H1 (cell line): ENCODE results near the gene CHCHD6. TPM values are rescaled to one million over a fixed set of nuclear protein-coding genes. Genes with fewer than 3 reads are reported as not detected.

Source experiments
- CHD1 ChIP-seq: IDR thresholded peaks from 2 replicates; pipeline ENCODE4 v1.6.1; 2012; ENCODE audit warnings: low read depth, low read length, improper control_type of control experiment
- E2F6 ChIP-seq: IDR thresholded peaks from 2 replicates; pipeline ENCODE4 v1.6.1; 2012; ENCODE audit warnings: inconsistent platforms
- GABPA ChIP-seq: IDR thresholded peaks from 2 replicates; pipeline ENCODE4 v1.6.1; 2011; ENCODE audit warnings: mild to moderate bottlenecking, low read length, moderate library complexity, borderline replicate concordance; ENCODE audit not compliant: insufficient read depth
- HDAC2 ChIP-seq, 2 experiments: fragments of 300-600 bp in 1 of 2; sonication (generic) in 1 of 2; IDR thresholded peaks; 2 replicates each; pipeline ENCODE4 v1.6.1; 2011 to 2012; ENCODE audit warnings: low read depth in 2 of 2, low read length in 2 of 2, mild to moderate bottlenecking in 2 of 2, moderate library complexity in 2 of 2, borderline replicate concordance in 1 of 2, inconsistent platforms in 1 of 2
- JUND ChIP-seq: IDR thresholded peaks from 2 replicates; pipeline ENCODE4 v1.6.1; 2011; ENCODE audit warnings: mild to moderate bottlenecking, improper control_type of control experiment, low read length
- KDM4A ChIP-seq: IDR thresholded peaks from one replicate; pipeline ENCODE4 v1.7.1; 2012; ENCODE audit warnings: low read depth, mild to moderate bottlenecking, moderate library complexity, low read length, inconsistent platforms; ENCODE audit not compliant: severe bottlenecking
- POLR2A ChIP-seq, 2 experiments: IDR thresholded peaks; 1 replicate in 1 of 2; 2 replicates in 1 of 2; pipeline ENCODE4 v1.6.1; 2011; ENCODE audit warnings: low read depth in 2 of 2, low read length in 2 of 2, mild to moderate bottlenecking in 2 of 2; ENCODE audit errors: control extremely low read depth in 1 of 2
- POU5F1 ChIP-seq: IDR thresholded peaks from 2 replicates; pipeline ENCODE4 v1.6.1; 2011; ENCODE audit warnings: low read depth, mild to moderate bottlenecking, low read length, moderate library complexity
- RAD21 ChIP-seq, 2 experiments: IDR thresholded peaks in 1 of 2; conservative IDR thresholded peaks in 1 of 2; 2 replicates each; pipeline ENCODE4 v1.6.1; 2011; ENCODE audit warnings: low read depth in 2 of 2, low read length in 2 of 2, improper control_type of control experiment in 1 of 2, inconsistent platforms in 1 of 2, mild to moderate bottlenecking in 1 of 2, moderate library complexity in 1 of 2
- RBBP5 ChIP-seq: IDR thresholded peaks from 2 replicates; pipeline ENCODE4 v1.7.1; 2012; ENCODE audit warnings: low read depth, mild to moderate bottlenecking, inconsistent platforms, low read length, moderate library complexity, borderline replicate concordance
- SIN3A ChIP-seq, 2 experiments: IDR thresholded peaks in 1 of 2; conservative IDR thresholded peaks in 1 of 2; 2 replicates each; pipeline ENCODE4 v1.6.1; 2011 to 2012; ENCODE audit warnings: low read length in 2 of 2, improper control_type of control experiment in 1 of 2, low read depth in 1 of 2, mild to moderate bottlenecking in 1 of 2
- SIX5 ChIP-seq: IDR thresholded peaks from 2 replicates; pipeline ENCODE4 v1.6.1; 2011; ENCODE audit warnings: mild to moderate bottlenecking, low read depth, low read length
- TBP ChIP-seq: IDR thresholded peaks from 2 replicates; pipeline ENCODE4 v1.6.1; 2011; ENCODE audit warnings: low read depth, low read length, improper control_type of control experiment
- polyA plus RNA-seq, 7 experiments: library from polyadenylated mRNA; depleted of rRNA in 3 of 7; stranded (reverse) in 5 of 7; unstranded in 2 of 7; fragments of >200 nt in 5 of 7; fragments of 200-250 nt in 2 of 7; gene quantifications; 1 replicate in 5 of 7; 2 replicates in 1 of 7; 4 replicates in 1 of 7; pipeline versions ENCODE4 v1.2.1 to v1.2.3, GENCODE V29; 2011 to 2013; ENCODE audit warnings: missing spikeins in 2 of 7, mixed read lengths in 2 of 7
- total RNA-seq: library from RNA; stranded (reverse); fragmentation: NEBNext Ultra II Directional; extraction: Animal tissue kit (Norgen Biotek cat#: 25700); gene quantifications from 2 replicates; pipeline ENCODE4 v1.2.1, GENCODE V29; 2021
- TF ChIP-seq, protein P1 (sequence below): IDR thresholded peaks from 2 replicates; pipeline ENCODE4 v1.6.1; 2012; ENCODE audit warnings: inconsistent platforms
- TF ChIP-seq, protein P2 (sequence below): IDR thresholded peaks from 2 replicates; pipeline ENCODE4 v1.6.1; 2011; ENCODE audit warnings: low read length, improper control_type of control experiment

The CHCHD6 gene
- total and polyA plus RNA-seq, 2 of the 8 experiments (the other 6 are each of a cell fraction or from before 2014, with no cell fraction given) = 32.4 to 37.6 TPM

GRCh38 chr3:126737527-126737926 is 33.5 kb downstream of the CHCHD6 start (continued):
- TF ChIP-seq HDAC2 (IDR thresholded peaks at IDR 0.05; ENCODE audit: borderline replicate concordance in 1 of 2, low read depth in 2 of 2, low read length in 2 of 2) (no peak), SIN3A (conservative IDR thresholded peaks at IDR 0.05 in 1 of 2, IDR thresholded peaks at IDR 0.05 in 1 of 2; ENCODE audit: low read depth in 1 of 2, low read length in 2 of 2) (no peak), TBP (no peak), RBBP5 (no peak), E2F6 (no peak), KDM4A (no peak), POU5F1 (no peak), GABPA (no peak), JUND (no peak), CHD1 (no peak), POLR2A (IDR thresholded peaks at IDR 0.05; ENCODE audit: control extremely low read depth in 1 of 2, low read depth in 2 of 2, low read length in 2 of 2) (no peak), RAD21 (IDR thresholded peaks at IDR 0.05 in 1 of 2, conservative IDR thresholded peaks at IDR 0.05 in 1 of 2; ENCODE audit: low read depth in 2 of 2, low read length in 2 of 2) (peak; percentile 20 to 48; a peak in 3 of 4 replicates), SIX5 (no peak)
- TF ChIP-seq, protein P1, sequence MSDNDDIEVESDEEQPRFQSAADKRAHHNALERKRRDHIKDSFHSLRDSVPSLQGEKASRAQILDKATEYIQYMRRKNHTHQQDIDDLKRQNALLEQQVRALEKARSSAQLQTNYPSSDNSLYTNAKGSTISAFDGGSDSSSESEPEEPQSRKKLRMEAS = 0 out of 2 replicates have a peak, but pooled peaks have one; percentile 8
- TF ChIP-seq, protein P2, sequence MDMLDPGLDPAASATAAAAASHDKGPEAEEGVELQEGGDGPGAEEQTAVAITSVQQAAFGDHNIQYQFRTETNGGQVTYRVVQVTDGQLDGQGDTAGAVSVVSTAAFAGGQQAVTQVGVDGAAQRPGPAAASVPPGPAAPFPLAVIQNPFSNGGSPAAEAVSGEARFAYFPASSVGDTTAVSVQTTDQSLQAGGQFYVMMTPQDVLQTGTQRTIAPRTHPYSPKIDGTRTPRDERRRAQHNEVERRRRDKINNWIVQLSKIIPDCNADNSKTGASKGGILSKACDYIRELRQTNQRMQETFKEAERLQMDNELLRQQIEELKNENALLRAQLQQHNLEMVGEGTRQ = no peak
